ENCODE data around the gene DNA2. TPM values are rescaled to one million over a fixed set of nuclear protein-coding genes. Genes with fewer than 3 reads are reported as not detected.

DNA2 gene
- total RNA-seq, 1 experiment from 2014 or later = 20.9 TPM

GRCh38 chr10:68434657-68435056 is 37.1 kb downstream of the DNA2 start:
- no peak for TF ChIP-seq EZH2 (IDR thresholded peaks at IDR 0.05)
- no peak for TF ChIP-seq MAX (IDR thresholded peaks at IDR 0.05)
- no peak for TF ChIP-seq SIN3A (IDR thresholded peaks at IDR 0.05; ENCODE audit: low read depth)
- TF ChIP-seq YY1 (IDR thresholded peaks at IDR 0.05; ENCODE audit: extremely low read depth, insufficient replicate concordance, low read depth, low read length) = no peak
- TF ChIP-seq TCF7L2 (IDR thresholded peaks at IDR 0.05; ENCODE audit: borderline replicate concordance, extremely low read depth, insufficient read depth, insufficient read length) = no peak
- TF ChIP-seq ZFX (IDR thresholded peaks at IDR 0.05) = no peak
- TF ChIP-seq, protein P1, sequence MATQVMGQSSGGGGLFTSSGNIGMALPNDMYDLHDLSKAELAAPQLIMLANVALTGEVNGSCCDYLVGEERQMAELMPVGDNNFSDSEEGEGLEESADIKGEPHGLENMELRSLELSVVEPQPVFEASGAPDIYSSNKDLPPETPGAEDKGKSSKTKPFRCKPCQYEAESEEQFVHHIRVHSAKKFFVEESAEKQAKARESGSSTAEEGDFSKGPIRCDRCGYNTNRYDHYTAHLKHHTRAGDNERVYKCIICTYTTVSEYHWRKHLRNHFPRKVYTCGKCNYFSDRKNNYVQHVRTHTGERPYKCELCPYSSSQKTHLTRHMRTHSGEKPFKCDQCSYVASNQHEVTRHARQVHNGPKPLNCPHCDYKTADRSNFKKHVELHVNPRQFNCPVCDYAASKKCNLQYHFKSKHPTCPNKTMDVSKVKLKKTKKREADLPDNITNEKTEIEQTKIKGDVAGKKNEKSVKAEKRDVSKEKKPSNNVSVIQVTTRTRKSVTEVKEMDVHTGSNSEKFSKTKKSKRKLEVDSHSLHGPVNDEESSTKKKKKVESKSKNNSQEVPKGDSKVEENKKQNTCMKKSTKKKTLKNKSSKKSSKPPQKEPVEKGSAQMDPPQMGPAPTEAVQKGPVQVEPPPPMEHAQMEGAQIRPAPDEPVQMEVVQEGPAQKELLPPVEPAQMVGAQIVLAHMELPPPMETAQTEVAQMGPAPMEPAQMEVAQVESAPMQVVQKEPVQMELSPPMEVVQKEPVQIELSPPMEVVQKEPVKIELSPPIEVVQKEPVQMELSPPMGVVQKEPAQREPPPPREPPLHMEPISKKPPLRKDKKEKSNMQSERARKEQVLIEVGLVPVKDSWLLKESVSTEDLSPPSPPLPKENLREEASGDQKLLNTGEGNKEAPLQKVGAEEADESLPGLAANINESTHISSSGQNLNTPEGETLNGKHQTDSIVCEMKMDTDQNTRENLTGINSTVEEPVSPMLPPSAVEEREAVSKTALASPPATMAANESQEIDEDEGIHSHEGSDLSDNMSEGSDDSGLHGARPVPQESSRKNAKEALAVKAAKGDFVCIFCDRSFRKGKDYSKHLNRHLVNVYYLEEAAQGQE (IDR thresholded peaks at IDR 0.05; ENCODE audit: low read depth) = no peak
- POLR2A ChIA-PET = no interaction called here
- Histone ChIP-seq H3K79me2 (ENCODE audit: insufficient read depth, low read length) (no peaks in the 10 kb centered on the region), H3K4me2 (ENCODE audit: low read length) (no peak overlapping the region), H3K27ac (ENCODE audit: low read depth, low read length) (no peak overlapping the region), H2AFZ (ENCODE audit: low read depth, low read length, poor library complexity, severe bottlenecking) (no peak overlapping the region), H3K36me3 (ENCODE audit: control insufficient read depth in 1 of 2, insufficient read depth in 2 of 2, low read length in 2 of 2) (peaks cover 12 to 24% of the 10 kb centered on the region in 2 experiments; a peak in 3 of 4 replicates), H3K4me3 (replicated peaks in 1 of 2; ENCODE audit: low read depth in 1 of 2, low read length in 2 of 2) (no peak overlapping the region), H4K20me1 (ENCODE audit: insufficient read depth) (no peaks in the 10 kb centered on the region), H3K9ac (ENCODE audit: low read length) (no peak overlapping the region), H3K9me2 (ENCODE audit: insufficient read depth) (no peaks in the 10 kb centered on the region), H3K4me1 (ENCODE audit: control insufficient read depth in 1 of 2, insufficient read depth in 2 of 2, low read length in 2 of 2) (no peaks in the 10 kb centered on the region), H3K27me3 (ENCODE audit: insufficient read depth, low read length) (no peaks in the 10 kb centered on the region), H3K9me3 (ENCODE audit: control insufficient read depth in 1 of 2, insufficient read depth in 1 of 2, low read depth in 1 of 2, low read length in 2 of 2) (no peaks in the 10 kb centered on the region)
- CTCF ChIA-PET = no interaction called here
- BruUV-seq (replicated peaks) = no TSS peak
- DNase-seq (ENCODE audit: low read depth, low spot score) (no peak), ATAC-seq (no peak)
- intact Hi-C loops (cut with micrococcal nuclease) = no loop called here
- RAD21 ChIA-PET (ENCODE audit: low non-redundant PET in 1 of 2, low total read pairs in 2 of 2, uncharacterized antibody in 2 of 2, unreplicated experiment in 2 of 2) = no interaction called here

Data from HCT116 (cell line).